Stromal cell of bone marrow (primary cell): ENCODE results near the gene RAB40B.

Experiments
- DNase-seq: peaks from one replicate; pipeline ENCODE4 v3.0.0-alpha.2; 2012; ENCODE audit warnings: low read depth

Gene RAB40B

DNA sequence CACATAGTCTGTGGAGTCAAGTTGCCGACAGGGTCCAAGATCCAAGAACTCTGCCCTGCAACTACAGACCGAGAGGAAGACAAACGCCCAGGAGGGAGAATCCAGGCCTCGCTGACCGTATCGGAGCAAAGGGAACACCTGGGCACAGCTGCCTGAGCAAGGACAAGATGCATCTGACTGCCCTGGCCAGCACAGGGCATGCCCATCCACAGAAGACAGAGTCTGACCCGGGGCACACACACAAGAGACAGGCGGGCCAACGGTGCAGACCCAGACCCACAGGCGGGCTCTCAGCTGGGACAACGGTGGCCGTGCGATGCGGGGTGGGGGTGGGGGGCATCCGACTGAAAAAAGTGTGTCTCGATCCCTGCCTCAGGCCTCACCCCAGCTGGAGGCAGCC lies 6.2 kb downstream of the RAB40B start:
- DNase-seq = no peak

- no peak for DNase-seq
Observed at GRCh38 chr17:82691714-82692113, 6.8 kb downstream of the RAB40B start.

- no peak for DNase-seq
Observed at GRCh38 chr17:82690786-82691489, 7.6 kb downstream of the RAB40B start.

DNA sequence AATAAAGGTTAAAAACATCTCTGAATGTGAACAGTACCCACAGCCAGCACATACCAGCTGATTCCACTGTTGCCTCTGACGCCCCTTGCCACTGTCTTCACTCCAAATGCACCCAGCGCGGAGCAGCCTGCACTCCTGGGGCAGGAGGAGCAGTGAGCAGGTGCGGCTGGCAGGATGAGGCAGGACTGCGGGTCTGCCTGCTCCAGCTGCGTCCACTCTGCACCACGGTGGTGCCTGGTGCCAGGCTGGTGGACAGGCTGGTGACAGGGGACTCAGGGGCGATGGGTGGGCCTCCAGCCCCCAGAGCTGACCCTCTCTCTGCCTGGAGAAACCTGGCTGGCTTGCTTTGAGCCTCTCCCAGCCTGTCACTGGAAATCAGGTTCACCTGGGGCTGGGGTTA lies 9.4 kb downstream of the RAB40B start:
- DNase-seq = no peak

DNA sequence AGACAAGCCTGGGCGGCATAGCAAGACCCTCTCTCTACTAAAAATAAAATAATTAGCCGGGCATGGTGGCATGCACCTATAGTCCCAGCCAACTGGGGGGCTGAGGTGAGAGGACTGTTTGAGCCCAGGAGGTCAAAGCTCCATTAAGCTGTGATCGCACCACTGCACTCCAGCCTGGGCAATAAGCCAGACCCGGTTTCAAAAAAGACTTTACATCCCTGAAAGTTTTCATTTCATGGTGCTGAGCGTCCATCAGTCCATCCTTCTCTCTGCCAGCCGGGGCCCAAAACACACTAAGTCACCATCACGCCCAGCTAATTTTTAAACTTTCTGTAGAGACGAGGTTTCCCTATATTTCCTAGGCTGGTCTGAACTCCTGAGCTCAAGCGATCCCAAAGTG lies 10.6 kb downstream of the RAB40B start:
- DNase-seq = no peak

DNA sequence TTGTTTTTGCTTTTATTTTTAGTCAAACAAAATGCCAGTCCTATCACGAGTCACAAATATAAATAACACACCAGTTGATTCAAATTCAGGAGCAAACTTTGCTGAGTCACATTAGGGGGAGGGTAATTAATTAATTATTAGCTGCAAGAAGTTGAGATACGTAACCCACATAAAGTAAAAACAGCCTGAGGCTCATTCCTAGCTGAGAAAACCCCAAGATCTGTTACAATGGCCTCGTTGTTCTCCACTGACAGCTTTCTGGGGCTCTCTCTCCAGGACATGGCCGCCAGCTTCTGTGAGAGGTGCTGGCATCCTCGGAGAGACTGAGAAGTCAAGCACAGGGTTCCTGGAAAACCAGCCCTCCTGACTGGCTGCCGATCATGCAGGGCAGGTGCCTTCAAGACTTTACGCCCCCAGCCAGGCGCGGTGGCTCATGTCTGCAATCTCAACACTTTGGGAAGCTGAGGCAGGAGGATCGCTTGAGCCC lies 11.1 kb downstream of the RAB40B start:
- no peak for DNase-seq

DNA sequence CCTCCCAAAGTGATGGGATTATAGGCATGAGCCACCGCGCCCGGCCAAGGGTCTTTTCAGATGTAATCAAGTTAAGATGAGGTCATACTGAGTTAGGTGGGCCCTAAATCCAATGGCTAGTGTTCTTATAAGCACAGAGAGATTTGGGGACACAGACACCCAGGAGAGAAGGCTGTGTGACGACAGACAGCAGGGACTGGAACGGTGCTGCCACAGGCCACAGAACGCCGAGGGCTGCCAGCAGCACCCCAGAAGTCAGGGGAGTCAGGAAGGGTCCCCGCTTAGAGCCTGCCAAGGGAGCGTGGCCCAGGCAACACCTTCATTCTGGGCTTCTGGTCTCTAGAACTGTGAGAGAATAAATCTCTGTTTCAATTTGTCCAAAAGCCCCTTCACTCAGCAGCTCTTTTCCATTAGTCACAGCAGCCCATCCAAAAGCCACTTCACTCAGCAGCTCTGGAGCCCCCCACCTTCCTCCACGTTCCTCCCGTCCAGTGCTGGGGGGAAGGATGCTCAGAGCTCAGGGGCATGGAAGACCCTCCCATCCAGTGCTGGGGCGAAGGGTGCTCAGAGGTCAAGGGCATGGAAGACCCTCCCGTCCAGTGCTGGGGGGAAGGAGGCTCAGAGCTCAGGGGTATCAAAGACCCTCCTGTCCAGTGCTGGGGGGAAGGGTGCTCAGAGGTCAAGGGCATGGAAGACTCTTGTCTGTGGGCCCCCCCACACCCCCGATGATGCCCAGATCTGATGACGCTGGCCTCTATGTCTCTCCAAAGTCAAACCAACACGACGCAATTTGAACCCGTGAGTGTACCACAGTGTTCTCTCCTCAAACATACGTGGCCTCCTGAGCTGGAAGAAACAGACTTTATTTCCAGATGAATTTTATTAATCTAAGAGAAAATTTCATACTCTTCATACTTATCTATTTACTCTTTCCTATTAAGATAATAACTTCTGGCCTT lies 11.9 kb downstream of the RAB40B start:
- no peak for DNase-seq

DNA sequence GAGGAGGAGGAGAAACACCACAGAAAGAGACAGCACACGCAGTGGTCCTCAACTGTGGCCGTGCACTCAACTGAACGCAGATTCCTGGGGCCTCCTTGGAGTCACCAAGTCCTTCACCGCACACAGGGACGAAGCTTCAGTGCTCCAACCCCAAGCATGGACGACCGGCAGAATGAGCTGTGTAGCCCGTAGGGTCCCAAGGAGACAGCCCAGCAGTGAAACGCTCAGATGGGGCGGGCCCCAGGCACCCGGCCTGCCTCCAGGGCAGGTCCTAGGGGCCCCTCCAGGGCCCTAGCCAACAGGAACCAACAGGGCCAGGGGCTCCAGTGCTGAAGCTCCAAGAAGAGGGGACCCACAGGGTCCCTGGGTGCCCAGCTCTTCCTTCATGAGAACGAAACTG lies 13.2 kb downstream of the RAB40B start:
- no peak for DNase-seq

DNA sequence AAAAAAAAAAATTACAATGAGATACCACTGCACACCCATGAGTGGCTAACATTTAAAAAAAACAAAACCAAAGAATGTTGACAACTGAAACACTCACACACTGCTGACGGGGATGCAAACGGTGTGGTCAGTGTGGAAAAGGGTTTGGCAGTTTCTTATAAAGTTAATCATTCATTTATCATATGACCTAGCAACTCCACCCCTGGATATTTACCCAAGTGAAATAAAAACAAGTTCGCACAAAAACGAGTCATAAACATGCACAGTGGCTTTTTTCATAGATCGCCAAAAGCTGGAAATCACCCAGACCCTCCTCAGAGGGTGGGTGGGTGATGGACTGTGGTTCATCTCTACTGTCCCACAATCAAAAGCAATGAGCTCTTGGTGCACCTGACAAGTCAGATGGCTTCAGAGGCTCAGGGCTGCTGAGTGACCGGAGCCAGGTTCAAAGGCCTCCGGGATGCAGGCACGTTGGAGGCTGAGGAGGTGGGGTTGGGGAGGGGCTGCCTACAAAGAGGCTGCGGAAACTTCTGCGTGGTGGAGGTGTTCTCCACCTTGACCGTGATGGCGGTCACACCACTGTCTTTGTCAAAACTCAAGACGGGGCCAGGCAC lies 14.2 kb downstream of the RAB40B start:
- peak; percentile 9 for DNase-seq

GRCh38 chr17:82683534-82683933 lies 15.0 kb downstream of the RAB40B start:
- no peak for DNase-seq

GRCh38 chr17:82681547-82681946 lies 17.0 kb downstream of the RAB40B start:
- no peak for DNase-seq

- DNase-seq = no peak
Observed at GRCh38 chr17:82679586-82680465, 18.7 kb downstream of the RAB40B start.

GRCh38 chr17:82678265-82678891 lies 20.1 kb downstream of the RAB40B start:
- DNase-seq = no peak

- DNase-seq = no peak
Observed at GRCh38 chr17:82677353-82677925, 21.1 kb downstream of the RAB40B start.

GRCh38 chr17:82675476-82676245 lies 22.8 kb downstream of the RAB40B start:
- DNase-seq = no peak

GRCh38 chr17:82674656-82675475 lies 23.6 kb downstream of the RAB40B start:
- no peak for DNase-seq

DNA sequence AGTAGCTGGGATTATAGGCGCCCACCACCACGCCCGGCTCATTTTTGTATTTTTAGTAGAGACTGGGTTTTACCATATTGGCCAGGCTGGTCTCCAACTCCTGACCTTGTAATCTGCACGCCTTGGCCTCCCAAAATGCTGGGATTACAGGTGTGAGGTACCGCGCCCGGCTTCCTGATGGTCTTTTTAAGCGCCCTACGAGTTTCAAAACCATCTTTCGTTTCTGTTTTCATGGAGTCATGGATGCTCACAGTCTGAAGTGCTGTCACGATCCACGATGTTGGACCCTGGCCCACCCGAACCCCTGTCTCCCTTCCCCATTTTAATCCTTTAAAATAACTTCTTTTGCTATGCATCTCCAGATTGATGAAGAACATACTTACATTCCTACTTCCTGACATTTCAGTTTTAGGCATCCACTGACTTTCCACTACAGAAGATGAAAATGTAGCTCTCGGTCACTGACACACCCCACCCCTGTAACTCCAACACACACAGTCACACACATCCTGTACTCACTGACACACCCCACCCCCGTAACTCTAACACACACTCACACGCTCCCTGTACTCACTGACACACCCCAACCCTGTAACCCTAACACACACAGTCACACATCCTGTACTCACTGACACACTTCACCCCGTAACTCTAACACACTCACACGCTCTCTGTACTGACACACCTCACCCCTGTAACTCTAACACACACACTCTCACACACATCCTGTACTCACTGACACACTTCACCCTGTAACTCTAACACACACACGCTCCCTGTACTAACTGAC lies 27.6 kb downstream of the RAB40B start:
- no peak for DNase-seq

DNA sequence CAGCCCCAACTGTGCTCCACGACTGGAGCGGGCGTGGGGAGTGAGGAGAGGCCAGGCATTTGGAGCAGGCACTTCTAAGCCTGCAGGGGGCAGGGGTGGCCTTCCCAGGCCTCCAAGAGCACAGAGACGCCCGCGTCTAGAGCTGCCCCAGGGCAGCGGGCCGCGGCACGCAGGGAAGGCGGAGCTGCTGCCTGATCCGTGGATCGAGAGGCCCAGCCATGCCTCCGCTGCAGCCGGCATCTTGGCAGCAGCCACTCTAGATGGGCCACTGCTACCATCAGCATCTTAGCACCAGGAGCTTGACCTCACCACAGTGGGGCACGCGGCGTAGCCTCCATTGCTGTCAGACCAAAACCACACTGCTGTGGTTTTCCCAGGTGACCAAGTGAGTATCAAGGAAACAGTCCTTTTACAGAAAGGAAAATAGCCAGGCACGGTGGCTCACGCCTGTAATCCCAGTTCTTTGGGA lies 29.8 kb downstream of the RAB40B start:
- DNase-seq = peak; percentile 38
